DMS53 (cell line): Measurements from ENCODE around the gene NOTCH1.

ENCODE experiments used
- DNase-seq: peaks from one replicate; lab custom pipeline; 2025; lab: John Stamatoyannopoulos, UW

NOTCH1 gene

DNA sequence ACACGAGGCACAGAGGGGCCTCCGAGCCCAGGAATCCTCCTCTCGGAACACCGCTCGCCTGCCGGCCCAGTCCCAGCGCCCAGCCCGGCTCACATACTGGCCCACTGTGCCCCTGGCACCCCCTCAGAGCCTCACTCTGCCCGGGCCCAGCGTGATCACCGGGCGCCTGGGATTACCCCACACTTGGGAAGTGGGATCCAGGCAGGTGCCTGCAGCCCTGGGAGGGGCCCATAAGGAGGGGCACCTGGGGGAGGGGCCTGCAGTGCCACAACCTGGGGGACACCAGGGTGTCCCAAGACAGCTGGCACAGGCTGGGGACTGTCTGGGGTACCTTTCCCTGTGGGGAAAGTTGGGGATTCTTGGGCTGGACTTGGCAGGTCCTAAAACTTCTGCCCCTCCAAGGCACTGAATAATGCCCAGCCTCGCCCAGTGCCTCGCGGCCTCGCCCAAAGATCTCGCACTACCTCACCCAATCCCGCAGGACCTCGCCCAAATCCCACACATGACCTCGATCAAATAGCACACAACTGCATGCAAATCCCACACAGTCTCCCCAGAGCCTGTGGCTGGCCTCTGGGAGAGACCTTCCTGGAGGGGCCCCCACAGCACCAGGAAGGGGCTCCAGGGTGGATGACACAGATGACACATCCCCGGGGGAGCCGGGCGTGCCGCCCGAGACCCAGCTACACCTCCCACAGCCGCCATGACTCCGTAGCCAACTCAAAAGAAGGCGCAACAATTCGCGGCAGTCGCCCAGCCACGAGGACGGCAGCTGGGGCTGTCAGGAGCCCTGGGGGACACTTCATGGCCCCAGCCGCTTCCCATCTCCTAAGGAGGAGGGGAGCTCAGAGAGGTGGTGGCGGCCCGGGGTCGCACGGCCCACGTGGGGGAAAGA lies 13.7 kb downstream of the NOTCH1 start:
- DNase-seq = no peak

DNA sequence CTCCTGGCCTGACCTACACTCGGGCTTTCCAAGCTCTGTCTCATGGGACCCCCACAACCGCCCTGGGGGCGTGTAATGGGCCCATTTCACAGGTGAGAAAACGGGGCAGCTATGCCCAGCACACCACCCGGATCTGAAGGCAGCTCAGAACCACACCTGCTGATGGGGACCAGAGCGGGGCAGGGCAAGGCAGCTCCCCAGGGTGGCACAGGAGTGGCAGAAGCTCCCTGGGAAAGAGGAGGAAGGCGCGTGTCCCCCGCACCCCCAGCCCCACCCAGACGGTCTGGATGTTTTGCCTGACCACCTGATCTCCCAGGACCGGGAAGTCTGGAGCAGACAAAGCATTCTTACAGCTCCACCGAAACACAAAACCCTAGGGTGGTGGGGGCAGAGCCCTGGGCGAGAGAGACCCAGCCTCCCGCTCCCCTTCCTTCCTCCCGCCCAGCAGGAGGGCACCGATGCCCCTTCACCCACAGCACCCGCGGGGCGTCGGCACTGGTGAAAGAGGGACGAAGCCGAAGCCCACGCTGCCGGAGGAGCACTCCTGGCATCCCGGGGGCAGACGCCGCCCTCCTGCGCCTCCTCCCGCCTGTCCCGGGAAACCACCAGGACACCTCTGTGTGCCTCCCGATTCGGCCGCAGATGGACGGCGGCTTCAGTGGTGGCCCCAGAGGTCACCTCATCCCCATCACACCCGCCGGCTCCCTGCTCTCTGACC lies 14.5 kb downstream of the NOTCH1 start:
- DNase-seq = no peak

DNA sequence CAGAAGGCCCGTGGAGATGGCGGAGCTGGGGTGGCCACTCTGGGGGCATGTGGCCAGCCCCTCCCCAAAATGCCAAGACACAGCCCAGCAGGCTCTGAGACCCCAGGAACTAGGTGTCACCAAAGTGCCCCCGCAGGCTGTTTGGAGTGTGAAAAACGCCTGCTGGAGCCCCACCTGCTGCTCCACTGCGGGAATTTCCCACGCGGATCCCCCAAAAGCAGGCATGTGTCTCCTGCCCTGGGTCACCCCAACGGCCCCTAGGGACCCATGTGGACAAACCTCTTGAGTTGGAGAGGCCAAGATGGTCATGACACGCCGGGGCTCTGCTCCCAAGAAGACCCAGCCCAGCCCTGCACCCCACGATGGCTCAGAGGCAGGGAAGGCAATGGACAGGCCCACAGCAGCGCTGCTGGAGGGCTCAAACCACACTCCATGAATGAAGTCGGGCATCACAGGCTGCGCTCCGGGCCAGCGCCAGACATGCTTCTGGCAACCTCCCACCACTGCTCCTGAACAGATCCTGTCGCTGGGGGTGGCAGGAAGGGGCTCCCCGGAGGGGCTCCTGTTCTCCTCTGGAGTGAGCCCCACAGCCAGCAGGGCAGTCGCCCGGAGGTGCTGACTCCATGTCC lies 15.3 kb downstream of the NOTCH1 start:
- DNase-seq = no peak

DNA sequence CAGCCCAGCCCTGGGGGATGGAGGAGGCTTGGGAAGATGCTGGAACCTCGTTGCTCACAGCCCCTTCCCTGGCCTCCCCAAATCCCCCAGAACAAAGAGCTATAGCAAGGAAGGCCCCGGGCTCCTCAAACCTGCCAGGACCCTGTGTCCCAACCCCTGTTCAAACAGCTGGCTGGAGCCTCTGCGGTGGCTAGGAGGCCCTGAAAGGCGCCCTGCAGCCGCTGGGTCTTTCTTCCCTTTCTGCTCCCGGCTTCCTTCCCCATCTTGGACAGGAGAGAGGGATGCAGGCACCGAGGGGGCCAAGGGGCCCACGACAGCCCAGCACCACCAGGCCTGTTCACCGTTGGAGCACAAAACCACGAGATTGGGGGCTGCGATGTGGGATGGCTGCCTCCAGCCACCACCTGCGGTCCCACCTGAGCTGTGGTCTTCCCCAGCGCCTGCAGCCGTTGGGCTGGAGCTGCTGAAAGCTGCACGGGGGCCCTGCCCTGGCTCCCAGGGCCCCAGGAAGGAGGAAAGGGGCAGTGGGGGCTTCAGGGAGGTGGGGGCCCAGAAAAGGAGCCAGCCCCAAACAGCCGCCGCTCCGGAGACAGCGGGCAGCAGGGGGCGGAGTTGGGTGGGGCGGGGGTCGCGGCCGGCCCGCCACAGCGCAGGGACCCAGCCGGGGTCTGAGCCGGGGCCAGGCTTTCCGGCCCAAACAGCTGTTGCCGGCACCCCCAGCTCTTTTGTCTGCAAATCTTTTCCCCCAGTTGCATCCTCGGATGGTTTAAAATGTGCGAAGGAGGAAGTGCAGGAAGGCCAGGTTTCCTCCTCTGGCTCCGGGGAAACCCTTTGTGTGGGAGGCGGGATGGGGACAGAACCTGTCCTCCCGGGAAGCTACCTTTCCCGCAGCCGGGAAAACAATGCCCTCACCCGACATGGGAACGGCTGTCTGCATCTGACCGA lies 16.1 kb downstream of the NOTCH1 start:
- DNase-seq = peak; percentile 47

DNA sequence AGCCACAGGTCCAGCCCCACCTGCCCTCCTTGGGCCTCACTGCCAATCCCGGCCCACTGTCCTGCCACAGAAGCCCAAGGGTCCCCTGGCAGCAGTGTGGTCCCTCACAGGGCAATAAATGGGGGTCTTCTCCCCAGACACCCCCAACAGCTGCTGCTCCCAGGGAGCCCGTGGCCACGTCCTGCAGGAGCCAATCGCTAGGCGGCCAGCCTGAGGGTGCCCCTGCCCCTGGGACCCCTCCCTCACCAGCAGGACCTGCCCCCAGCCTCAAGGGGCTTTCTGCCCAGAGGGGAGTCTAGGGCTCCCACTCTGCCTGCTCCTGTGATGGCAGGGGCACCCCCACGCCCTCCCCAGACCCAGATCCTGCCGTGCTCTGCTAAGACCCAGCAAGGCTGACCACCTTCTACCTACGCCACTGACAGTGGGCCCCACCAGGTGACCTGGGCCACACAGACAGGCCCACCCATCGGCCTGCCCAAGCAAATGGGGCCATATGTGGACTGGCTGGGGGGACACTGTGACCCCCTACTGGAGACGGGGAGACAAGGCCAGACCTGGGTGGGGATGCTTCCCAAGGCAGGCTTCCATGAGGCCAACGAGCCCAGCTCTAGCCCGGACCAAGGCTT lies 17.0 kb downstream of the NOTCH1 start:
- no peak for DNase-seq

DNA sequence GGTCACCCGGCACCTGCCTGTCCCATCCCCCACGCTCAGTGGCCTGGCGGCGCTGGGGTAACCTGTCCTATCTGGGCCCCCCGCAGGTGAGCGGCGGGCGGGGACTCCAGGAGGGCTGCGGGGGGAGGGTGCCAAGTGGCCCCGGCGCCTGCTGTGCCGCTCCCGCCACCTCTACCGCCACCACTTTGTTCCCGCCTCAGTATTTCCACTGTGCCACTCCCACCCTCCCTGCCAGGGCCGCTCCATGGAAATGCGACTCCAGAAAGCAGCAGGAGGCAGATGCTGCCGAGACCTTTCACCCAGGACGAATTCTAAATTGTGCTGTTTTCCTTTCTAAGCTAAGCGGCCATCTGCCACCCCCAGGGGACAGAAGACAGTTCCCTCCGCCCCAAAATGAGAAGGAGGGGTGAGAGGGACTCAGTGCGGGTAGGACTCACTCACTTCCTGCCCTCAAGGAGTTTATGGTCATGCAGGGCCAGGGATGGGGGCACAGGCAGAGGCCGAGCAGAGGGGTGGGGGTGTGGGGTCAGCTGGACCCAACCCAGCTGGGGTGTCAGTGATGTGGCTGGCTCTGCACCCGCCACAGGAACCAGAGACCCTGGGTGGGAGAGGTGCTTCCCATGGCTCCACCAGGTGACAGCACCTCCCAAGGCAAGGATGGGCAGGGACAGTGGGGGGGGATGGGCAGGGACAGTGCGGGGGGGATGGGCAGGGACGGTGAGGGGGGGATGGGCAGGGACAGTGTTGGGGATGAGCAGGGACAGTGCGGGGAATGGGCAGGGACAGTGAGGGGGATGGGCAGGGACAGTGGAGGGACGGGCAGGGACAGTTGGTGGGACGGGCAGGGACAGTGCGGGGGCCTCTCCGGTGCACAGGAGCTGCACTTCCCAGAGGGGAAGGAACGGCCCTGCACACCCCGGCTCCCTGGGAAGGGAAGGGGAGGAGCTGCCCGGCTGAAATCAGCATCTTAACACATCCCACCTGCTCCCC lies 17.8 kb downstream of the NOTCH1 start:
- DNase-seq = peak; percentile 92

DNA sequence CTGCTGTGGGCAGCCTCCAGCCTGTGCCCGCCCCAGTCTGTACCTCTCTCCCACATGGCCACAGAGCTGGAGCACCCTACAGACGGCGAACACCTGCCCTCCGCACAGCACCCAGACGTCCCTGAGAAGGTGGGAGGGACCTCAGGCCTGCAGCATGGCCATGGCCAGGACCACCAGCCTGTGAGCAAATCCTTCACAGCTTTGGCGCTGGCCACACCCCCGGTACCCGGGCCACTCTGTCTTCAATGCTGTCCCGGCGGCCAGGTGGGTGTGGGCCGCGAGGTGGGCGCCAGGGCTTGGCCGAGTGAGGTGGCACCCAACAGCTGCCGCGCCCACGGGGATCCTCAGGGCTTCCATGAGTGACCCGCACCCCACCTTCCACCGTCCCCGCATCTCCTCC lies 18.7 kb downstream of the NOTCH1 start:
- DNase-seq = peak; percentile 88

DNA sequence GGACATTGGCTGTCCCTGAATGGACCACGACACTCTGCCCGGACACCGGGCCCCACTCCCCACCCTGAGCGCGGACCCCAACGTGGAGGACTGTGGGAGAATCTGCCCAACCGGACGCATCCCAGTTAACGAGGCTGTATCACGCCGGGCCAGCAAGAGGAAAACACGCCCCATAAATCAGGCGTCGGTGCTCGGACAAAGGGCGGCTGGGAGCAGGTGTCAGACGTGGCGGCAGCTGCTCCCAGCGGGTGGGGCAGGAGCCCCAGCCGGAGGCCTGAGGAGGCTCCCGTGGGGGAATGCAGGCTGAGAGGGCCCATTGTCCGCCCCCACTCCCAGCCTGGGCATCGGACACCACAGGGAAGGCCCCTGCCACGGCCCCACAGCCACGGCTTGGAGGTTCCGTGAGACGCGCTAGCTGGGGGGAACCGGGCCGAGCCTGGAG lies 19.2 kb downstream of the NOTCH1 start:
- DNase-seq = peak; percentile 97

DNA sequence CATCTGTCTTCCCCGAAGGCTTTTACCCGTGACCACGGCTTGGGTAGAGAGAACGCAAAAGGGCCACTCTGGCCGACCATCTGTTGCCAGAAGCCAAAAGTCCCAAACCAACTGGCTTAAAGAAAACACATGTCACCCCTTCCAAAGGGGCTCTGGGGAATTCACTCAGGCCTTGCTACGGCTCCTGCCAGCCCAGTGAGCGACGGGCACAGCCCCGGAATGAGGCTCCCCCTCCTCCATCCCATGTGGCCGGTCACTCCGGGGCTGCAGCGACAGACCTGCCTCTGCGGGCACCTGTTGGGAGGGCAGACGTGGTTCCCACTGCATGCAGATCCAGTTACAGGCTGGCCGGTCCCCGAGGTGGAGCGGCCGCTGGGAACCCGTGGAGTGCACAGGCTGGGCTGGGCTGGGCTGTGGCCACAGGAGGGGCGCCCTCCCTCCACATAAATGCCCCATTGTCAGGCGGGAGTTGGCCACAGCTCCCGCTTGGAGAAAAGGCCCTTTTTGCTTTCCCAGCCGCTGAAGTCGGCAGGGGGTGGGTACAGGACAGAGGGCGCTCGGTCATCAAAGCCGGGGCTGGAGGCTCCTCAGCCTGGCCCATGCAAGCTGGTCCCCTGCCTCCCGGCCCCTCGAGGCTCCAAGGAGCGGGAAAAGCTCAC lies 19.9 kb downstream of the NOTCH1 start:
- peak; percentile 74 for DNase-seq

DNA sequence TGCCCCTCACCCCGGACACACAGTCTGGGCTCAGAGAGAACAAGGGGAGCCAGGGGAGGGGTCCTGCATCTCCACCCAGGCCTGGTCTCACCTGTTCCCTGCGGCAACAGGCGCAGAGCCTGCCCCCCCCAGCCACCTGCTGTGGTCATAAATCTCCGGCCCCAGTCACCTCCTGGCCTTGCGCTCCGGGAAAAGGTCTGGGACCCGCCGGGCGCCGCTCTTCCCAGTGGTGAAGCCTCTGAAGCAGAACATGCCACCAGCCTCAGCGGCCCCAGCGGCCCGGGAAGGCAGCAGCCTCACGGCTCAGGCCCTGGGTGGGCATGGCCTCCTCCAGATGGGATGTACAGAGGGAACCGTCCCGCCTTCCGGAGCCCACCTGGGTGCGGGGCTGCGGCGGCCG lies 20.6 kb downstream of the NOTCH1 start:
- DNase-seq = peak; percentile 45

DNA sequence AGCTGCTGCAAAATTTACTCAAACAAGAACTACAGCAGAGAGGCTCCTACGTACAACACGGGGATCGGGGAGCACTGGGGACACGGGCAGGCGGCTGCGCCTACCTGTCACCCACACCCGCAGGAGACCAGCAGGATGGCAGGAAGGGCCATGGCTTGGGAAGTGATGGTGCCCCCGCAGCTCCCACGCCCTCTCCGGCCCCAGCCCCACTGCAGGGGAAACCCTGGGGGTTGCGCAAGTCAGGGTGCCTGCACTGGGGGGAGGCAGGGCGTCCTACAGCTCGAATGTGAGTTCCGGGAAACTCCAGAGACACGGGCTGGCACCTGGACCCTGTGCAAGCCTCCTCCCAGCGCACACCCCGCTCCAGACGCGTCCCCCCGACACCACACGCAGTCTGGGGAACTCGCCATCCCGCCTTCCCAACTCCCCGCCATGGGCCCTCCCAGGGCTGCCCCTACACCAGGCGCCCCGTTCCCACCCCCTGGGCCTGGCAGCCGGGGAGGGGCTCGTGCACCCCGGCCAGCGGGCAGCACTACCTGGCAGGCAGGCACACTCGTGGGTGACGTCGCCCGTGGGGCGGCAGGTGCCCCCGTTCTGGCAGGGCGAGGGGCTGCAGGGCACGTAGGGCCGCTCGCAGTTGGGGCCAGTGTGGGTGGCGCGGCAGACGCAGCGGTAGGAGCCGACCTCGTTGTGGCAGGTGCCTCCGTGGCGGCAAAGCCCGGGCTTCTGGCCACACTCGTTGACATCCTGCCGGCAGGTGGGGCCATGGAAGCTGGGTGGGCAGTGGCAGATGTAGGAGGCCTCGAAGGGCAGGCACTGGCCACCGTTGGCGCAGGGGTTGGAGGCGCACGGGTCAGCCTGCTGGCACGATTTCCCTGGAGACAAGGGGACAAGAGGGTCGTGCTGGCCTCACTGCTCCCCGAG lies 23.3 kb downstream of the NOTCH1 start:
- DNase-seq = no peak

DNA sequence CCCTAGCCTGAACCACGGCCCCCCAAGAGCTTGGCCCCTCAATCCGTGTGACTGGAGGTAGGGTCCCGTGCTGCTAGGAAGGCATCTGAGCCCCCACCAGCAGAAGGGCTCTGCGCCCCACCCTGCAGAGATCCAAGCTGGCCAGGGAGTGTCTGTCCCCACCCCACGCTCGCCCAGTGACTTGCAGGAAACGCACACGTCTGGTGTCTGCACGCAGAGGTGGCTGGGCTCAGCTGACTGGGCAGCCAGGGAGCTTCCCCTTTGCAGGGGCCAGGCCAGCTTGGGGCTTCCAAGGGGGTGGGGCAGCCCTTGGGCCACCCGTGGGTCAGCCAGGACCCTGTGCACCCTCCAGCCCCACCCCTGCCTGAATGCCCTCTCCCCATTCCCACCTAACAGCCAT lies 24.3 kb downstream of the NOTCH1 start:
- no peak for DNase-seq

DNA sequence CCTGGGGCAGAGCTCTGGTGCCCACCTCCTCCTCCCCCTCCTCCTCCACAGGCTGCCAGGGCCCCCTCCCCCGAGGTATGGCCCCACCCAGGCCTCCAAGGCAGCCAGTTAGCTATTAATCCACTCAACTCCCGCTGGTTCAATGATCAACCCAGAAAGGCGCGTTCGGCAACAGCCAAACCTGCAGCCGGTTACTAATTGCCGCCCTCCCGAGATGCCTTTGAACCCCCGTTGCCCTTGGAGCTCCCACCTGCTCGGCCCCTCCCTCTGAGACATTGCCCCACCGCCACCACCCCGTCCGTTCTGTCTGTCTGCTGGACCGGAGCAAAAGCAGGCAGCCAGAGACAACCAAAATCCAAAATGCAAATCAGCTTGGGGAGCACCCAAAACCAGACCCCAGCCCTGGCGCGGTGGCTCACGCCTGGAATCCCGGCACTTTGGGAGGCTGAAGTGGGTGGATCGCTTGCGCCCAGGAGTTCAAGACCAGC lies 25.8 kb downstream of the NOTCH1 start:
- peak; percentile 56 for DNase-seq

DNA sequence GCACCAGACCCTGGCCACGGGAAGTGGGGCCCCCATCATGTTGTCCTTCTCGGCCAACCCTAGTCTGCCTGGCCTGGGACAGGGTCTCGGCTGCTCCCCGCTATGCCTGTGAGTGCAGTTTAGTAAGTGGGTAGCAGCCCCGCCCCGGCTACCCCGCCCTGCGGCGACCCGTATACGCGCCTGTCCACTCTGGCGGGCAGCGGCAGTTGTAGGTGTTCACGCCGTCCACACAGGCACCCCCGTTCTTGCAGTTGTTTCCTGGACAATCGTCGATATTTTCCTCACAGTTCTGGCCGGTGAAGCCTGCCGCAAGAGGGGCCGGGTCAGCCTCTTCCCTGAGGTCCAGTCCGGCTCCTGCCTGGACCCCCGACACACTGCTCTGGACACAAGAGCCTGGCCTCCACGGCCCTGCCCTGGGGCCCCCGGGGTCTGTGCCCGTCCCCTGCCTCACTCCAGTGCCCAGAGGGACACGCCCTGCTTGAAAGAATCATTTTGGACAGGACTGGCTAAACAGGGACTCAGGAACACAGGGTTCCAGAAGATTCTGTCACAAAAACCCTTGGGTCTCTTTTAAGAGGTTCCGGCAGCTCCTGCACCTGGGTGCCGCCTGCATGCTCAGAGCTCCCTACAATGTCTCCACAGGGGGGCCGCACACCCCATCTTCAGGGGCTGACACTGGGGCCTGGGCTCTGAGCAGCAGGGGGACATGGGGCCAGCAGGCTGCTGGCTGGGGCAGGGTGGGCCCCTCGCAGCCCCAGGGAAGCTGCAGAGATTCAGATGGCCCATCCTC lies 26.4 kb downstream of the NOTCH1 start:
- no peak for DNase-seq

DNA sequence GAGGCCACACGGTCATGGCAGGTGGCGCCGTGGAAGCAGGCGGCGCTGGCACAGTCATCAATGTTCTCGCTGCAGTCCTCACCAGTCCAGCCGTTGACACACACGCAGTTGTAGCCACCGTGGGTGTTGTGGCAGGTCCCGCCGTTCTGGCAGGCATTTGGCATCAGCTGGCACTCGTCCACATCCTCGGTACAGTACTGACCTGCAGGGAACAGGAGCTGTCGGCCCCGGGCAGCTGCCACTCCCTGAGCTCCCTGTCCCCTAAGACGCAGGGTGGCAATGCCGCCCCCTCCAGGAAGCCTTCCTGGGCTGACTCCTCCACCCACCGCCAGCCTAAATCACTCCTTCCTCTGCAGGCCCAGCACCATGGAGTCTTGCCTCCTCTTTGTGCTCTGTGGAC lies 27.2 kb downstream of the NOTCH1 start:
- no peak for DNase-seq

DNA sequence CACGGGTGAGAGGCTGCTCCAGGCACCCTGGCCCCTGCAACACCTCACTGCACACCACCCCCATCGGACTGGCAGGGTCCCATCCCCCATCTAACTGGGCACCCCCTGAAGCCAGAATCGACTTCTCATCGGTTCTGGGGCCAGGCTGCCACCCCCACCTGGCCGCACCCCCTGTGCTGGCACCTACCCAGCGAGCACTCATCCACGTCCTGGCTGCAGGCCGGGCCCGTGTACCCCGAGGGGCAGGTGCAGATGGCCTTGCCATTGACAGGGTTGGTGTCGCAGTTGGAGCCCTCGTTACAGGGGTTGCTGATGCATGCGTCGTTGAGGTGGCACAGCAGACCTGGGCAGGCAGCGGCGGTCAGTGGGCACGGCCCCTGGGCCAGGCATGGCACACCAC lies 27.9 kb downstream of the NOTCH1 start:
- DNase-seq = no peak

DNA sequence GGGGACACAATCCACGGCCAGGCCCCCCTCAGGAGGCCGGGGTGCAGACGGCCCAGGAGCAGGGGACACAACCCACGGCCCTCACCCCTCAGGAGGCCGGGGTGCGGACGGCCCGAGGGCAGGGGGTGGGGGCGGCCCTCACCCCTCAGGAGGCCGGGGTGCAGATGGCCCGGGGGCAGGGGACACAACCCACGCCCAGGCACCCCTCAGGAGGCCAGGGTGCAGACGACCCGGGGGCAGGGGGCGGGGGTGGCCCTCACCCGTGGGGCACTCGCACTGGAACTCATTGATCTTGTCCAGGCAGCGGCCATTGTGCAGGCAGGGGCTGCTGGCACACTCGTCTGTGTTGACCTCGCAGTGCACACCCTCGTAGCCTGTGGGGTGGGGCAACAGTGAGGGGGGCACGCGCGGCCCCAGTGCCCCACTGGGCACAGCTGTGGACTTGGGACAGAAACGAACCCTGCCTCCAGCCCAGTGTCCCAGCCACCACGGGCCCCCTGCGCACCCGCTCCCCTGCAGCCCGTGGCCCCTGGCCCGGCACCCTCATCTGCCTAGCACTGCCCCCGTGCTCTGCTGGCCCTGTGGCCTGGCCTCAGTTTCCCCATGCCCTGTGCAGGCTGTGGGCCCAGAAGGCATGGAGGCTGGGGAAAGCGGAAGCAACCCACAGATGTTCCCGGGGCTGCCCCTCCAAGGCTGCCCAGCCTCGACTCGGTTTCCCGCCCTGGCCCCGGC lies 28.7 kb downstream of the NOTCH1 start:
- DNase-seq = no peak
